ENCODE results near the gene YBX3. TPM values are rescaled to one million over a fixed set of nuclear protein-coding genes. Genes with fewer than 3 reads are reported as not detected.

Gene YBX3
- polyA plus RNA-seq, 1 of the 3 experiments (the other 2 are of a cell fraction): 22.4 TPM

DNA sequence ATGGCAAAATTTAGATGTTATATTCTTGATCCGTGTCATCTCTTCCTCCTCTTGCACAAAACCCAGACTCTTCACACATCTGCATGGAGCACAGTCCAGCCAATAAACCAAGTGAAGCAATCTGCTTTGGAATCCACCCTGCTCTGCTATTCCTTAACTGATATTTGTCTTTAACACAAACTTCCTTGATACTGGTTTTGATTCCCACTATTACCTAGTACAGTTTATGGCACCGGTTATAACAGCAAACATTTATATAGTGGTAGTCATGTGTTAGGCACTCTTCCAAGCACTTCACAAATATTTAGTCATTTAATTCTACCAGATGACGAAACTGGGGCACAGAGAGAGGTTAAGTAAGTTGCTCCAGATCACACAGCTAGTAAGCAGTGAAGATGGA is 61.8 kb downstream of the YBX3 start:
- no peak overlapping the region for H3K4me3 ChIP-seq (ENCODE audit: low read depth in 2 of 2, low read length in 1 of 2)
- ChIA-PET CTCF (no interaction called here), POLR2A (no interaction called here)
- no peaks in the 10 kb centered on the region for H4K20me1 ChIP-seq (ENCODE audit: insufficient read depth)
- DNase-seq: no peak
- H3K4me2 ChIP-seq: no peak overlapping the region
- no peaks in the 10 kb centered on the region for H3F3A ChIP-seq (replicated peaks; ENCODE audit: insufficient read depth)
- H3K27me3 ChIP-seq (ENCODE audit: insufficient read depth): peaks cover under 1% of the 10 kb centered on the region; the same call in 1 of the 2 replicates
- no peaks in the 10 kb centered on the region for H3K79me2 ChIP-seq (ENCODE audit: insufficient read depth)
- H3K9me2 ChIP-seq: no peaks in the 10 kb centered on the region
- no peaks in the 10 kb centered on the region for H3K9me3 ChIP-seq
- no peak overlapping the region for H3K9ac ChIP-seq
- H3K27ac ChIP-seq (ENCODE audit: low read depth in 2 of 2, low read length in 1 of 2): no peak overlapping the region
- no peaks in the 10 kb centered on the region for H3K4me1 ChIP-seq (ENCODE audit: control insufficient read depth in 1 of 2, insufficient read depth in 2 of 2, low read depth in 1 of 2, low read length in 1 of 2)
- no peaks in the 10 kb centered on the region for H3K36me3 ChIP-seq (replicated peaks in 1 of 2; ENCODE audit: control insufficient read depth in 1 of 2, insufficient read depth in 2 of 2, low read length in 1 of 2)
- H2AFZ ChIP-seq (ENCODE audit: low read depth): no peak overlapping the region
- WGBS (ENCODE audit: low lambda C conversion rate): 2% methylated on average over 3 of the region's 3 CpGs
- TF ChIP-seq SIN3A (IDR thresholded peaks at IDR 0.05; ENCODE audit: borderline replicate concordance, low read depth, low read length): no peak
- TF ChIP-seq FOSL2 (IDR thresholded peaks at IDR 0.05; ENCODE audit: borderline replicate concordance, low read depth): no peak
- TF ChIP-seq FOXM1 (IDR thresholded peaks at IDR 0.05; ENCODE audit: low read depth): no peak
- TF ChIP-seq RXRA (IDR thresholded peaks at IDR 0.05; ENCODE audit: borderline replicate concordance, low read depth): no peak
- TF ChIP-seq, protein P1, sequence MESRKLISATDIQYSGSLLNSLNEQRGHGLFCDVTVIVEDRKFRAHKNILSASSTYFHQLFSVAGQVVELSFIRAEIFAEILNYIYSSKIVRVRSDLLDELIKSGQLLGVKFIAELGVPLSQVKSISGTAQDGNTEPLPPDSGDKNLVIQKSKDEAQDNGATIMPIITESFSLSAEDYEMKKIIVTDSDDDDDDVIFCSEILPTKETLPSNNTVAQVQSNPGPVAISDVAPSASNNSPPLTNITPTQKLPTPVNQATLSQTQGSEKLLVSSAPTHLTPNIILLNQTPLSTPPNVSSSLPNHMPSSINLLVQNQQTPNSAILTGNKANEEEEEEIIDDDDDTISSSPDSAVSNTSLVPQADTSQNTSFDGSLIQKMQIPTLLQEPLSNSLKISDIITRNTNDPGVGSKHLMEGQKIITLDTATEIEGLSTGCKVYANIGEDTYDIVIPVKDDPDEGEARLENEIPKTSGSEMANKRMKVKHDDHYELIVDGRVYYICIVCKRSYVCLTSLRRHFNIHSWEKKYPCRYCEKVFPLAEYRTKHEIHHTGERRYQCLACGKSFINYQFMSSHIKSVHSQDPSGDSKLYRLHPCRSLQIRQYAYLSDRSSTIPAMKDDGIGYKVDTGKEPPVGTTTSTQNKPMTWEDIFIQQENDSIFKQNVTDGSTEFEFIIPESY (IDR thresholded peaks at IDR 0.05; ENCODE audit: borderline replicate concordance, low read depth): no peak
- no peak for TF ChIP-seq TCF12 (IDR thresholded peaks at IDR 0.05)
- TF ChIP-seq EZH2phosphoT487 (IDR thresholded peaks at IDR 0.05; ENCODE audit: borderline replicate concordance, low read depth): no peak

DNA sequence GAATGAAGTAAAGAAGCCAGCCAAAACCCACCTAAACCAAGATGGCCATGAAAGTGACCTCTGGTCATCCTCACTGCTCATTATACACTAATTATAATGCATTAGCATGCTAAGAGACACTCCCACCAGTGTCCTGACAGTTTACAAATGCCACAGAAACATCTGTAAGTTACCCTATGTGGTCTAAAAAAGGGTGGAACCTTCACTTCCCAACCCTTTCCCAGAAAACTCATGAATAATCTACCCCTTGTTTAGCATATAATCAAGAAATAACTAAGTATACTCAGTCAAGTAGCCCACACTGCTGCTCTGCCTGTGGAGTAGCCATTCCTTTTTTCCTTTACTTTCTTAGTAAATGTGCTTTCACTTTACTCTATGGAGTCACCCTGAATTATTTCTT is 69.1 kb downstream of the YBX3 start:
- no peaks in the 10 kb centered on the region for H4K20me1 ChIP-seq (ENCODE audit: insufficient read depth)
- H3K9me3 ChIP-seq: no peaks in the 10 kb centered on the region
- H3F3A ChIP-seq (replicated peaks; ENCODE audit: insufficient read depth): no peaks in the 10 kb centered on the region
- H2AFZ ChIP-seq (ENCODE audit: low read depth): no peak overlapping the region
- H3K27me3 ChIP-seq (ENCODE audit: insufficient read depth): peaks cover 21% of the 10 kb centered on the region; the same call in 1 of the 2 replicates
- H3K36me3 ChIP-seq (replicated peaks in 1 of 2; ENCODE audit: control insufficient read depth in 1 of 2, insufficient read depth in 2 of 2, low read length in 1 of 2): no peaks in the 10 kb centered on the region
- H3K9ac ChIP-seq: no peak overlapping the region
- H3K9me2 ChIP-seq: no peaks in the 10 kb centered on the region
- no peak for DNase-seq
- POLR2A ChIA-PET: no interaction called here
- H3K27ac ChIP-seq (ENCODE audit: low read depth in 2 of 2, low read length in 1 of 2): no peak overlapping the region
- H3K4me1 ChIP-seq (ENCODE audit: control insufficient read depth in 1 of 2, insufficient read depth in 2 of 2, low read depth in 1 of 2, low read length in 1 of 2): no peaks in the 10 kb centered on the region; a peak in 1 of 4 replicates
- H3K4me2 ChIP-seq: no peak overlapping the region
- no peak for TF ChIP-seq FOSL2 (IDR thresholded peaks at IDR 0.05; ENCODE audit: borderline replicate concordance, low read depth)
- no peak for TF ChIP-seq POLR2AphosphoS5 (IDR thresholded peaks at IDR 0.05; ENCODE audit: low read depth, low read length)
- TF ChIP-seq EZH2phosphoT487 (IDR thresholded peaks at IDR 0.05; ENCODE audit: borderline replicate concordance, low read depth): no peak
- no peak for TF ChIP-seq SIN3A (IDR thresholded peaks at IDR 0.05; ENCODE audit: borderline replicate concordance, low read depth, low read length)
- TF ChIP-seq MXI1 (IDR thresholded peaks at IDR 0.05; ENCODE audit: low read depth, low read length): no peak
- no peak for TF ChIP-seq FOXM1 (IDR thresholded peaks at IDR 0.05; ENCODE audit: low read depth)
- TF ChIP-seq GABPA (IDR thresholded peaks at IDR 0.05; ENCODE audit: low read depth): no peak
- TF ChIP-seq RFX5 (IDR thresholded peaks at IDR 0.05; ENCODE audit: low read length): no peak
- H3K4me3 ChIP-seq (ENCODE audit: low read depth in 2 of 2, low read length in 1 of 2): no peak overlapping the region
- H3K79me2 ChIP-seq (ENCODE audit: insufficient read depth): no peaks in the 10 kb centered on the region
- CTCF ChIA-PET: no interaction called here
